ENCODE measurements around the gene MIEF1. TPM values are rescaled to one million over a fixed set of nuclear protein-coding genes. Genes with fewer than 3 reads are reported as not detected.
A peak's percentile ranks its signal among the peaks of the same experiment; 100 is the strongest.
"Not testable (repeated sequence)": the region's sequence is repeated elsewhere in the genome, so short reads cannot be mapped to it uniquely, and the experiment has no call there.

MIEF1 gene
- total RNA-seq, 1 donor from 2014 or later = 59.4 TPM

GRCh38 chr22:39498802-39499201, 3.3 kb upstream of the MIEF1 start:
- H3K4me1 Mint-ChIP-seq (ENCODE audit: low read depth) = peaks cover 24% of the 10 kb centered on the region
- H3K27ac Mint-ChIP-seq = no peak overlapping the region
- no peak for DNase-seq (ENCODE audit: low spot score)
- H3K4me3 Mint-ChIP-seq = no peak overlapping the region
- intact Hi-C loops (cut with micrococcal nuclease) = no loop called here
- no peaks in the 10 kb centered on the region for H3K9me3 Mint-ChIP-seq
- peaks cover 6% of the 10 kb centered on the region for H3K36me3 Mint-ChIP-seq (ENCODE audit: low read depth)
- peaks cover 5% of the 10 kb centered on the region for H3K27me3 Mint-ChIP-seq (ENCODE audit: insufficient read depth)

DNA sequence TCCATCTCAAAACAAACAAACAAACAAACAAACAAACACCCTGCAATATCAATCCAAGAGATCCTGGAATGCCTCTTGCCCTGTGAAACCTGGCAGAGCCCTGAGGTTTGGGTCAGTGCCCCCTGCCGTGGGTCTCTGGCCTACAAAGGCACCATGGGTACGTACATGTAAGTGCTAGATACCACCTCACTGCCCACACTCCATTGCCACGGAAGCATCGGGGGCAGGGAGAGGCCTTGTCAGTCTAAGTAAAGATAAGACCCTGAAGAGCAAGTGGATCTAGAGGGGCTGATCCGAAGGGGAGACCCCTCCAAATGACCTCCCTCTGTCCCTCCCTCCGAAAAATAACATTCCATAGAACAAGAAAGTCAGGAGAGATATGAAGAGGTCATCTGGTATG, 2.0 kb upstream of the MIEF1 start:
- intact Hi-C loops (cut with micrococcal nuclease) = no loop called here
- Mint-ChIP-seq H3K36me3 (ENCODE audit: low read depth) (peaks cover 12% of the 10 kb centered on the region), H3K4me3 (no peak overlapping the region), H3K4me1 (ENCODE audit: low read depth) (peaks cover 27% of the 10 kb centered on the region), H3K9me3 (no peaks in the 10 kb centered on the region), H3K27me3 (ENCODE audit: insufficient read depth) (peaks cover 5% of the 10 kb centered on the region), H3K27ac (no peak overlapping the region)
- no peak for DNase-seq (ENCODE audit: low spot score)

GRCh38 chr22:39501644-39502108, 414 bp upstream of the MIEF1 start:
- peak overlapping the region; percentile 99 for H3K4me3 Mint-ChIP-seq
- no peaks in the 10 kb centered on the region for H3K9me3 Mint-ChIP-seq
- peaks cover 32% of the 10 kb centered on the region for H3K4me1 Mint-ChIP-seq (ENCODE audit: low read depth)
- peaks cover 27% of the 10 kb centered on the region for H3K36me3 Mint-ChIP-seq (ENCODE audit: low read depth)
- peaks cover 5% of the 10 kb centered on the region for H3K27me3 Mint-ChIP-seq (ENCODE audit: insufficient read depth)
- DNase-seq (ENCODE audit: low spot score) = no peak
- H3K27ac Mint-ChIP-seq = peak overlapping the region; percentile 96
- intact Hi-C loops (cut with micrococcal nuclease) = loop anchor here (1.0 kb wide), 2 partner anchors 19 to 31 kb away; partner anchors contain the start of genes ATF4 and RPS19BP1

GRCh38 chr22:39502789-39503409, 809 bp downstream of the MIEF1 start:
- Mint-ChIP-seq H3K27me3 (ENCODE audit: insufficient read depth) (peaks cover 5% of the 10 kb centered on the region), H3K4me1 (ENCODE audit: low read depth) (peaks cover 34% of the 10 kb centered on the region), H3K27ac (peak overlapping the region; percentile 63), H3K4me3 (peak overlapping the region; percentile 99), H3K36me3 (ENCODE audit: low read depth) (peaks cover 30% of the 10 kb centered on the region), H3K9me3 (no peaks in the 10 kb centered on the region)
- intact Hi-C loops (cut with micrococcal nuclease) = loop anchor here (1.0 kb wide), 2 partner anchors 17 to 29 kb away; partner anchors contain the start of genes ATF4 and RPS19BP1
- DNase-seq (ENCODE audit: low spot score) = no peak

DNA sequence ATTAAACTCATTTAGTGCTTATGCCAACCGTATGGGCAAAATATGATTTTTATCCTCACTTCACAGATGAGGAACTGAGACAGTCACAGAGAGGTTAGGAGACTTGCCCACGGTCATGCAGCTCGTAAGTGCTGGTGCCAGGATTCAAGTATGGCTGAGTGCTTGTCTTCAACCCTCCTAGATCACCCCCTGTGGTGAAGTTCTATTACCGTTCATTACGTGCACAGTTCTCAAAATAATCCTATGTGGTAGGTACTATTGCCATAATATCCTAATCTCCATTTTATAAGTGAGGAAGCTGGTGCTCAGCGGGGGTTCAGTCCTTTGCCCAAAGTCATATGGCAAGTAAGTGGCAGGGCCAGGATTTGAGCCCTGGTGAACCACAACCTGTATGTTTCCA, 1.5 kb downstream of the MIEF1 start:
- H3K36me3 Mint-ChIP-seq (ENCODE audit: low read depth) = peaks cover 36% of the 10 kb centered on the region
- H3K9me3 Mint-ChIP-seq = no peaks in the 10 kb centered on the region
- DNase-seq (ENCODE audit: low spot score) = no peak
- peak overlapping the region; percentile 30 for H3K27ac Mint-ChIP-seq
- H3K4me1 Mint-ChIP-seq (ENCODE audit: low read depth) = peaks cover 41% of the 10 kb centered on the region
- H3K4me3 Mint-ChIP-seq = peak overlapping the region; percentile 99
- H3K27me3 Mint-ChIP-seq (ENCODE audit: insufficient read depth) = peaks cover 2% of the 10 kb centered on the region
- intact Hi-C loops (cut with micrococcal nuclease) = no loop called here

GRCh38 chr22:39504071-39504470, 2.0 kb downstream of the MIEF1 start:
- no peaks in the 10 kb centered on the region for H3K9me3 Mint-ChIP-seq
- H3K27me3 Mint-ChIP-seq (ENCODE audit: insufficient read depth) = peaks cover 2% of the 10 kb centered on the region
- H3K36me3 Mint-ChIP-seq (ENCODE audit: low read depth) = peaks cover 37% of the 10 kb centered on the region
- intact Hi-C loops (cut with micrococcal nuclease) = no loop called here
- no peak overlapping the region for H3K27ac Mint-ChIP-seq
- no peak for DNase-seq (ENCODE audit: low spot score)
- peaks cover 42% of the 10 kb centered on the region for H3K4me1 Mint-ChIP-seq (ENCODE audit: low read depth)
- peak overlapping the region; percentile 99 for H3K4me3 Mint-ChIP-seq

DNA sequence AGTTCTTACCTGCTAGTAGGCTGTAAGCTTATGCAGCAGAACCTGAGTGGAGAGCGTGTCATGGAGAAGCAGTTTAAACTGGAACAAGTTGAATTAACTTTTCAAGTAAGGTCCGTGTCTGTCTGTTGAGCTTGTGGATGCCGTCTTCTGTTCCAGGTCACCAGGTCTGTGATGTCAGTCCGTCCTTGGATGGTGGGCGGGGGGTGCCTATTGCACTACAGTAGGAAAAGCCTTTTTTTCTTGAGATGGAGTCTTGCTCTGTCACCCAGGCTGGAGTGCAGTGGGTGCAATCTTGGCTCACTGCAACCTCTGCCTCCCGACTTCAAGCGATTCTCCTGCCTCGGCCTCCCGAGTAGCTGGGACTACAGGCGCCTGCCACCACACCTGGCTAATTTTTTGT, 4.9 kb downstream of the MIEF1 start:
- H3K9me3 Mint-ChIP-seq; intact Hi-C loops (cut with micrococcal nuclease); DNase-seq (ENCODE audit: low spot score); H3K27me3 Mint-ChIP-seq (ENCODE audit: insufficient read depth); H3K27ac Mint-ChIP-seq; H3K4me3 Mint-ChIP-seq: not testable (repeated sequence)
- Mint-ChIP-seq H3K36me3 (ENCODE audit: low read depth) (peaks cover 59% of the 10 kb centered on the region), H3K4me1 (ENCODE audit: low read depth) (peaks cover 44% of the 10 kb centered on the region)

GRCh38 chr22:39508393-39508792, 6.3 kb downstream of the MIEF1 start:
- Mint-ChIP-seq H3K27ac (no peak overlapping the region), H3K36me3 (ENCODE audit: low read depth) (peaks cover 68% of the 10 kb centered on the region), H3K4me1 (ENCODE audit: low read depth) (peaks cover 38% of the 10 kb centered on the region), H3K9me3 (no peaks in the 10 kb centered on the region), H3K4me3 (no peak overlapping the region), H3K27me3 (ENCODE audit: insufficient read depth) (no peaks in the 10 kb centered on the region)
- DNase-seq (ENCODE audit: low spot score) = no peak
- intact Hi-C loops (cut with micrococcal nuclease) = no loop called here

DNA sequence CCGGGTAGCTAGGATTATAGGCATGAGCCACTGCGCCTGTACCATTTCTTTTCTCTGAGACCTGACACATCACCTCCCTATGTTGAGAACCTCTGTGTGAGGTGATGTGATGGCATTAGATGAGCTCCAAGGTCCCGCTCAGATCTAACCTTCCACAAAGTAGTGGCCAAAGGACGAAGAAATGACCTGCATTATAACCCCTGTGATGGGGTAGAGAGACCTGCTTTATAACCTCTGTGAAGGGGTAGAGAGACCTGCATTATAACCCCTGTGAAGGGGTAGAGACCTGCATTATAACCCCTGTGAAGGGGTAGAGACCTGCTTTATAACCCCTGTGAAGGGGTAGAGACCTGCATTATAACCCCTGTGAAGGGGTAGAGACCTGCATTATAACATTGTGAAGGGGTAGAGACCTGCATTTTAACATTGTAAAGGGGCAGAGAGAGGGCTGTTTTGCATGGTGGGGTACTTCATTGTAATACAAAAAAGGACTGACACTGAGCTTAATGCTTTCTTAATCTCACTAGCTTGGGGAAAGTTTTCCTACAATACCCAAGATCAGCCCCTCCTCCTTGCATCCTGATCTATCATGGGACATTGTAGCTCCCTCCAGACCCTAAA, 8.5 kb downstream of the MIEF1 start:
- DNase-seq (ENCODE audit: low spot score) = no peak
- intact Hi-C loops (cut with micrococcal nuclease) = no loop called here
- Mint-ChIP-seq H3K4me1 (ENCODE audit: low read depth) (peaks cover 36% of the 10 kb centered on the region), H3K9me3 (no peaks in the 10 kb centered on the region), H3K4me3 (no peak overlapping the region), H3K27me3 (ENCODE audit: insufficient read depth) (no peaks in the 10 kb centered on the region), H3K27ac (no peak overlapping the region), H3K36me3 (ENCODE audit: low read depth) (peaks cover 67% of the 10 kb centered on the region)

DNA sequence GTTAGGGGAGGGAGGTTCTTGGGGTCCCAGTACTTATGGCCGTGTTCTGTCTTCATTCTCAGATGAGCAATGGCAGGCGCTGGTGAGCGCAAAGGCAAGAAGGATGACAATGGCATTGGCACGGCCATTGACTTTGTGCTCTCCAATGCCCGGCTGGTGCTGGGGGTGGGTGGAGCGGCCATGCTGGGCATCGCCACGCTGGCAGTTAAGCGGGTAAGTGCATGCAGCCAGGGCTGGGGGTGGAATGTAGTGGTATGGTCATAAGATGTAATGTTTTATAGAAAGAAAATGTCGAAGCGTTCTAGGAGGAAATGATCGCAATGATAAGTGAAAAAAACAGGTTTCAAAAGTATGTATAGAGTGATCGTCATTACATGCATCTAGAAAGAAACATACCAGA, 9.1 kb downstream of the MIEF1 start:
- Mint-ChIP-seq H3K27ac (no peak overlapping the region), H3K4me1 (ENCODE audit: low read depth) (peaks cover 40% of the 10 kb centered on the region), H3K9me3 (no peaks in the 10 kb centered on the region), H3K27me3 (ENCODE audit: insufficient read depth) (no peaks in the 10 kb centered on the region), H3K4me3 (no peak overlapping the region), H3K36me3 (ENCODE audit: low read depth) (peaks cover 66% of the 10 kb centered on the region)
- no peak for DNase-seq (ENCODE audit: low spot score)
- intact Hi-C loops (cut with micrococcal nuclease) = no loop called here

DNA sequence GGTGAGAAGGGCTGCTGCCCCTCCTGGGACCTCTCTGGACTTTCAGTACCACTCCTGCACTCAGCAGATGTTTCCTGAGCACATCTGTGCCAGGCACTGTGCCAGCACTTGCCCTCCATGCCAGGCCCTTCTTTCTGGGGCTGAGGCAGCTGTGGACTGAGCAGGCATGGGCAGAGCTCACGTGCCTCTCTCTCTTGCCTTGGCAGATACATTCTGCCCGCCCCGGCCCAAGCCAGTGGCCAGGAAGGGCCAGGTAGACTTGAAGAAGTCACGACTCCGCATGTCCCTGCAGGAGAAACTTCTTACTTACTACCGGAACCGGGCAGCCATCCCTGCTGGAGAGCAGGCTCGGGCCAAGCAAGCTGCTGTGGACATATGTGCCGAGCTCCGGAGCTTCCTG, 9.9 kb downstream of the MIEF1 start:
- intact Hi-C loops (cut with micrococcal nuclease) = no loop called here
- peaks cover 58% of the 10 kb centered on the region for H3K36me3 Mint-ChIP-seq (ENCODE audit: low read depth)

GRCh38 chr22:39513791-39514190, 11.7 kb downstream of the MIEF1 start:
- Mint-ChIP-seq H3K4me1 (ENCODE audit: low read depth) (peaks cover 32% of the 10 kb centered on the region), H3K27ac (no peak overlapping the region), H3K9me3 (no peaks in the 10 kb centered on the region), H3K27me3 (ENCODE audit: insufficient read depth) (no peaks in the 10 kb centered on the region), H3K36me3 (ENCODE audit: low read depth) (peaks cover 56% of the 10 kb centered on the region), H3K4me3 (no peak overlapping the region)
- intact Hi-C loops (cut with micrococcal nuclease) = loop anchor here (1.0 kb wide), 1 partner anchor 20 kb away; no protein-coding TSS in a partner anchor
- DNase-seq (ENCODE audit: low spot score) = no peak

More for the DNA sequence above, 9.9 kb downstream of the MIEF1 start:
- no peak for DNase-seq (ENCODE audit: low spot score)
- Mint-ChIP-seq H3K27ac (no peak overlapping the region), H3K4me1 (ENCODE audit: low read depth) (peaks cover 34% of the 10 kb centered on the region), H3K4me3 (no peak overlapping the region), H3K27me3 (ENCODE audit: insufficient read depth) (no peaks in the 10 kb centered on the region), H3K9me3 (no peaks in the 10 kb centered on the region)

- intact Hi-C loops (cut with micrococcal nuclease) = loop anchor here (1.0 kb wide), 1 partner anchor 21 kb away; no protein-coding TSS in a partner anchor
- peaks cover 54% of the 10 kb centered on the region for H3K36me3 Mint-ChIP-seq (ENCODE audit: low read depth)
- no peak for DNase-seq (ENCODE audit: low spot score)
- H3K4me3 Mint-ChIP-seq = no peak overlapping the region
- H3K9me3 Mint-ChIP-seq = no peaks in the 10 kb centered on the region
- no peaks in the 10 kb centered on the region for H3K27me3 Mint-ChIP-seq (ENCODE audit: insufficient read depth)
- no peak overlapping the region for H3K27ac Mint-ChIP-seq
- H3K4me1 Mint-ChIP-seq (ENCODE audit: low read depth) = peaks cover 33% of the 10 kb centered on the region
Measured at GRCh38 chr22:39514373-39514973, 12.4 kb downstream of the MIEF1 start.

Measured in activated T-helper 1 cell treated with anti-CD3 and anti-CD28 coated beads, Interleukin-12 subunit alpha, Interleukin-12 subunit beta, Interleukin-2, Interleukin-4 antibody, amounts not matched to agents 30 ng/mL and 10 ng/mL and 1 ng/mL, durations not matched to agents 14 hours and 24 hours and 36 hours (primary cell).